GM23338 (cell line): ENCODE results near the gene COL15A1. TPM values are rescaled to one million over a fixed set of nuclear protein-coding genes. Genes with fewer than 3 reads are reported as not detected.

Experiments
- ATAC-seq: fragments of 200-7000 bp; cut with Tn5 transposase; 3 replicates; pipeline ENCODE4 v1.9.1; 2020
- DNase-seq: peaks from one replicate; pipeline ENCODE4 v3.0.0-alpha.2; 2015; ENCODE audit warnings: low spot score
- H2AFZ ChIP-seq: fragments of 200-600 bp; sonication (generic); 2 replicates; pipeline ENCODE4 v1.8.0; 2016; ENCODE audit warnings: antibody characterized with exemption, mild to moderate bottlenecking, moderate library complexity
- H3F3A ChIP-seq: fragments of 200-600 bp; sonication (generic); replicated peaks from 2 replicates; pipeline ENCODE4 v1.8.0; 2017; ENCODE audit warnings: antibody characterized with exemption, mixed run types, low read depth
- H3K27ac ChIP-seq: fragments of 200-600 bp; sonication (generic); 2 replicates; pipeline ENCODE4 v1.6.1; 2016; ENCODE audit warnings: low read depth
- H3K27me3 ChIP-seq: fragments of 200-600 bp; sonication (generic); 2 replicates; pipeline ENCODE4 v1.8.0; 2016; ENCODE audit warnings: mild to moderate bottlenecking, mixed run types, moderate library complexity; ENCODE audit not compliant: insufficient read depth
- H3K36me3 ChIP-seq: fragments of 200-600 bp; sonication (generic); 2 replicates; pipeline ENCODE4 v1.8.0; 2016; ENCODE audit warnings: mild to moderate bottlenecking; ENCODE audit not compliant: insufficient read depth
- H3K4me1 ChIP-seq: fragments of 200-600 bp; sonication (generic); 2 replicates; pipeline ENCODE4 v1.8.0; 2016; ENCODE audit warnings: mild to moderate bottlenecking, moderate library complexity; ENCODE audit not compliant: insufficient read depth
- H3K4me2 ChIP-seq: fragments of 200-600 bp; sonication (generic); 2 replicates; pipeline ENCODE4 v1.7.1; 2017; ENCODE audit warnings: mixed run types
- H3K4me3 ChIP-seq: fragments of 200-600 bp; sonication (generic); 2 replicates; pipeline ENCODE4 v1.6.1; 2016; ENCODE audit warnings: mixed run types
- H3K79me2 ChIP-seq: fragments of 200-600 bp; sonication (generic); replicated peaks from 2 replicates; pipeline ENCODE4 v1.8.0; 2017; ENCODE audit warnings: mild to moderate bottlenecking; ENCODE audit not compliant: insufficient read depth
- H3K9me2 ChIP-seq: fragments of 200-600 bp; sonication (generic); 2 replicates; pipeline ENCODE4 v1.8.0; 2017; ENCODE audit not compliant: insufficient read depth
- H4K20me1 ChIP-seq: fragments of 200-600 bp; sonication (generic); replicated peaks from 2 replicates; pipeline ENCODE4 v1.8.0; 2017; ENCODE audit warnings: mild to moderate bottlenecking; ENCODE audit not compliant: insufficient read depth
- H3K27ac Mint-ChIP-seq: 2 replicates; pipeline ENCODE4 v1.8.0; 2020; ENCODE audit warnings: inconsistent platforms, mild to moderate bottlenecking, moderate library complexity, mixed read lengths
- H3K27me3 Mint-ChIP-seq: 3 replicates; pipeline ENCODE4 v1.8.0; 2022; ENCODE audit warnings: low read depth, mild to moderate bottlenecking, moderate library complexity, mixed read lengths, inconsistent platforms; ENCODE audit not compliant: insufficient read depth, poor library complexity
- H3K36me3 Mint-ChIP-seq: 3 replicates; pipeline ENCODE4 v1.8.0; 2021; ENCODE audit warnings: low read depth, mild to moderate bottlenecking, inconsistent platforms, moderate library complexity, mixed read lengths
- H3K4me1 Mint-ChIP-seq: 3 replicates; pipeline ENCODE4 v1.8.0; 2020; ENCODE audit warnings: mild to moderate bottlenecking, inconsistent platforms, mixed read lengths
- H3K4me3 Mint-ChIP-seq: 3 replicates; pipeline ENCODE4 v1.8.0; 2021; ENCODE audit warnings: moderate library complexity, mild to moderate bottlenecking, inconsistent platforms, mixed read lengths
- H3K9me3 Mint-ChIP-seq: 3 replicates; pipeline ENCODE4 v1.8.0; 2020; ENCODE audit warnings: moderate library complexity, mild to moderate bottlenecking, inconsistent platforms, mixed read lengths
- CREB1 ChIP-seq: fragments of 250-450 bp; sonication (Bioruptor Pico); IDR thresholded peaks from 2 replicates; pipeline ENCODE4 v1.5.0; 2020; ENCODE audit warnings: low read depth, mild to moderate bottlenecking, moderate library complexity
- ETS1 ChIP-seq: IDR thresholded peaks from 2 replicates; pipeline ENCODE4 v1.6.1; 2016; ENCODE audit warnings: antibody characterized with exemption
- EZH2 ChIP-seq: fragments of 200-600 bp; sonication (generic); IDR thresholded peaks from one replicate; pipeline ENCODE4 v1.8.0; 2017; ENCODE audit warnings: antibody characterized with exemption, mild to moderate bottlenecking, low read depth; ENCODE audit not compliant: unreplicated experiment
- EZH2phosphoT487 ChIP-seq: fragments of 200-600 bp; sonication (generic); IDR thresholded peaks from one replicate; pipeline ENCODE4 v1.8.1; 2018; ENCODE audit warnings: antibody characterized with exemption; ENCODE audit not compliant: unreplicated experiment
- POLR2AphosphoS5 ChIP-seq: IDR thresholded peaks from 2 replicates; pipeline ENCODE4 v1.6.1; 2016; ENCODE audit warnings: antibody characterized with exemption, low read depth
- STAT1 ChIP-seq: IDR thresholded peaks from one replicate; pipeline ENCODE4 v1.6.1; 2016; ENCODE audit warnings: antibody characterized with exemption; ENCODE audit not compliant: unreplicated experiment
- ZNF114 ChIP-seq: fragments of 250-450 bp; sonication (Bioruptor Pico); IDR thresholded peaks from 2 replicates; pipeline ENCODE4 v1.5.0; 2020; ENCODE audit warnings: mild to moderate bottlenecking, moderate library complexity
- ZNF331 ChIP-seq: fragments of 250-450 bp; sonication (Bioruptor Pico); IDR thresholded peaks from 2 replicates; pipeline ENCODE4 v1.5.0; 2020; ENCODE audit warnings: low read depth, mild to moderate bottlenecking, moderate library complexity
- ZNF462 ChIP-seq: fragments of 250-450 bp; sonication (Bioruptor Pico); IDR thresholded peaks from 2 replicates; pipeline ENCODE4 v1.5.0; 2020; ENCODE audit warnings: mild to moderate bottlenecking, moderate library complexity
- polyA plus RNA-seq: library from polyadenylated mRNA; unstranded; fragments of >200 nt; fragmentation: Nextera tagmentation; extraction: Ambion mirVana; gene quantifications from 2 replicates; pipeline ENCODE4 v1.2.1, GENCODE V29; 2016
- total RNA-seq: library from RNA; depleted of rRNA; stranded (reverse); fragments of >200 nt; shearing (Covaris generic); gene quantifications from 2 replicates; pipeline ENCODE4 v1.2.3, GENCODE V29; 2014

The COL15A1 gene
- total and polyA plus RNA-seq, 2 experiments from 2014 or later: 0.17 to 0.18 TPM

DNA sequence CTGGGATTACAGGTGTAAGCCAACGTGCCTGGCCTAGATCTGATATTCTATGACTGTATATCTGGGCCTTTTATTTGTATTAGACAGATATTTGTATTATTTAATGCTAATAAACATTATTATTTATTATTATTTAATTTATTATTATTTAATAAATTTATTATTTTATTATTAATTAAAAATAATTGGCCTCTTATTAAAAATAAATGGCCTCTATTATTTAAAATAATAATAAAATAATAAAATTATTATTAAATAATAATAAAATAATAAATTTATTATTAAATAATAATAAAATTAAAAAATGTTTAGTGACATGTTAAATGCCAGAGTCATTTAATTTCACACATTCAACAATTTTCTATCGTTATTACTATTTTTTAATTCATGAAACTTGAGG lies 9.8 kb upstream of the COL15A1 start (continued):
- TF ChIP-seq ZNF462 (CRISPR knock-in tag): no peak
- no peak for TF ChIP-seq ETS1
- TF ChIP-seq ZNF114 (CRISPR knock-in tag): no peak
- no peak for TF ChIP-seq EZH2
- TF ChIP-seq STAT1: no peak
- TF ChIP-seq CREB1 (CRISPR knock-in tag): no peak
- no peak for TF ChIP-seq ZNF331
- TF ChIP-seq EZH2phosphoT487: no peak

GRCh38 chr9:98935071-98935505 lies 8.6 kb upstream of the COL15A1 start:
- Mint-ChIP-seq H3K27me3 (peaks cover 4% of the 10 kb centered on the region), H3K9me3 (no peaks in the 10 kb centered on the region)
- TF ChIP-seq ZNF462 (CRISPR knock-in tag): no peak
- TF ChIP-seq POLR2AphosphoS5: no peak
- TF ChIP-seq EZH2: no peak
- no peak for TF ChIP-seq ZNF114 (CRISPR knock-in tag)

More at GRCh38 chr9:98935071-98935505, 8.6 kb upstream of the COL15A1 start:
- no peak overlapping the region for H3K27ac ChIP-seq
- no peaks in the 10 kb centered on the region; the same call in 2 of the 3 replicates for H3K4me1 Mint-ChIP-seq
- H2AFZ ChIP-seq: no peak overlapping the region
- H3K27ac Mint-ChIP-seq: no peak overlapping the region
- DNase-seq: no peak
- no peaks in the 10 kb centered on the region for H3K27me3 ChIP-seq
- ATAC-seq: no peak
- H3K9me2 ChIP-seq: peaks cover 5% of the 10 kb centered on the region; the same call in 1 of the 2 replicates
- H3K4me3 Mint-ChIP-seq: no peak overlapping the region
- H3F3A ChIP-seq: no peaks in the 10 kb centered on the region
- no peaks in the 10 kb centered on the region for H3K4me1 ChIP-seq
- H3K36me3 ChIP-seq: no peaks in the 10 kb centered on the region
- H3K4me3 ChIP-seq: no peak overlapping the region
- no peaks in the 10 kb centered on the region for H4K20me1 ChIP-seq
- H3K36me3 Mint-ChIP-seq: no peaks in the 10 kb centered on the region
- H3K79me2 ChIP-seq: no peaks in the 10 kb centered on the region
- no peak overlapping the region for H3K4me2 ChIP-seq
